K562 (cell line): ENCODE measurements around the gene MYO3B. TPM values are rescaled to one million over a fixed set of nuclear protein-coding genes. Genes with fewer than 3 reads are reported as not detected.

Source experiments
- ATAC-seq: fragments of 200-7000 bp; cut with Tn5 transposase; 3 replicates; pipeline ENCODE4 v1.9.1; 2020; ENCODE audit warnings: moderate library complexity
- BruUV-seq: library from RNA; stranded (reverse); fragments of 400-500 nt; replicated peaks from 2 replicates; lab custom pipeline; 2021; lab: Mats Ljungman, UMichigan
- CTCF ChIA-PET: fragments of 300-600 bp; formaldehyde crosslinking; extraction: SDS; loops from one replicate; lab custom pipeline; 2021; ENCODE audit warnings: low intra/inter-chr PET ratio; lab: Yijun Ruan, JAX
- POLR2A ChIA-PET: fragments of 300-600, 350-650 bp; sonication (Branson Sonifier 250); formaldehyde crosslinking; extraction: SDS; loops from one replicate; lab custom pipeline; 2021; ENCODE audit warnings: antibody characterized with exemption, inconsistent platforms; lab: Yijun Ruan, JAX
- DNase-seq, 4 experiments: peaks; one replicate each; pipeline versions ENCODE4 v3.0.0 to v3.0.0-alpha.2; 2011 to 2018; ENCODE audit warnings: low spot score in 3 of 4, mixed read lengths in 3 of 4; ENCODE audit errors: extremely low read depth in 1 of 4
- FAIRE-seq: peaks from 2 replicates; lab custom pipeline; 2011; peaks lifted over from hg19 to GRCh38; lab: Jason Lieb, UNC
- H2AFZ ChIP-seq: 2 replicates; pipeline ENCODE4 v1.6.0; 2011; ENCODE audit warnings: low read depth, low read length, control low read depth, inconsistent platforms
- H3K27ac ChIP-seq: fragments of 200-600 bp; 3 replicates; pipeline ENCODE4 v1.8.0; 2011; ENCODE audit warnings: low read depth, mild to moderate bottlenecking, control low read depth, inconsistent platforms, low read length, moderate library complexity, mixed read lengths; ENCODE audit errors: extremely low read depth
- H3K27me3 ChIP-seq, 2 experiments: fragments of 300-600 bp in 1 of 2; 2 replicates in 1 of 2; 3 replicates in 1 of 2; pipeline versions ENCODE4 v1.6.0 to v1.8.0; 2011; ENCODE audit warnings: inconsistent platforms in 2 of 2, low read length in 2 of 2, mild to moderate bottlenecking in 1 of 2, mixed read lengths in 1 of 2, moderate library complexity in 1 of 2; ENCODE audit not compliant: control insufficient read depth in 2 of 2, insufficient read depth in 2 of 2
- H3K36me3 ChIP-seq: fragments of 300-600 bp; 3 replicates; pipeline ENCODE4 v1.8.0; 2011; ENCODE audit warnings: mild to moderate bottlenecking, low read length, inconsistent platforms; ENCODE audit not compliant: control insufficient read depth, insufficient read depth
- H3K4me1 ChIP-seq, 2 experiments: fragments of 200-600 bp in 1 of 2; replicated peaks in 1 of 2; 2 replicates in 1 of 2; 3 replicates in 1 of 2; pipeline versions ENCODE4 v1.5.1 to v1.8.0; 2011; ENCODE audit warnings: inconsistent platforms in 2 of 2, low read length in 2 of 2, mild to moderate bottlenecking in 1 of 2, mixed read lengths in 1 of 2, moderate library complexity in 1 of 2; ENCODE audit not compliant: control insufficient read depth in 2 of 2, insufficient read depth in 2 of 2
- H3K4me2 ChIP-seq: 2 replicates; pipeline ENCODE4 v1.6.1; 2011; ENCODE audit warnings: low read length, control low read depth, inconsistent platforms, mixed read lengths; ENCODE audit not compliant: insufficient read depth
- H3K4me3 ChIP-seq: fragments of 200-600 bp; sonication (generic), shearing (Covaris generic); 2 replicates; pipeline ENCODE4 v1.5.1; 2016; ENCODE audit warnings: control low read depth, inconsistent platforms
- H3K79me2 ChIP-seq: fragments of 200-600 bp; 3 replicates; pipeline ENCODE4 v1.8.0; 2011; ENCODE audit warnings: low read length, inconsistent platforms; ENCODE audit not compliant: control insufficient read depth, insufficient read depth
- H3K9ac ChIP-seq, 2 experiments: 2 replicates each; pipeline versions ENCODE4 v1.6.0 to v1.6.1; 2011; ENCODE audit warnings: low read depth in 2 of 2, low read length in 2 of 2, control low read depth in 1 of 2, inconsistent platforms in 1 of 2, mild to moderate bottlenecking in 1 of 2, mixed read lengths in 1 of 2; ENCODE audit not compliant: insufficient read depth in 1 of 2
- H3K9me1 ChIP-seq: one replicate; pipeline ENCODE4 v1.6.0; 2011; ENCODE audit warnings: inconsistent platforms, mild to moderate bottlenecking, low read length, moderate library complexity; ENCODE audit not compliant: control insufficient read depth, insufficient read depth
- H3K9me3 ChIP-seq: replicated peaks from 2 replicates; pipeline ENCODE4 v1.5.1; 2011; ENCODE audit warnings: low read depth, low read length, inconsistent platforms; ENCODE audit not compliant: control insufficient read depth, insufficient read depth
- H4K20me1 ChIP-seq: replicated peaks from 2 replicates; pipeline ENCODE4 v1.6.1; 2011; ENCODE audit warnings: low read length, inconsistent platforms, mixed read lengths; ENCODE audit not compliant: control insufficient read depth, insufficient read depth
- CSDE1 ChIP-seq, 2 experiments: fragments of 450-650 bp; IDR thresholded peaks; 2 replicates each; pipeline ENCODE4 v1.6.1; 2016; ENCODE audit warnings: mild to moderate bottlenecking in 1 of 2
- HMBOX1 ChIP-seq: sonication (generic); IDR thresholded peaks from 2 replicates; pipeline ENCODE4 v1.6.1; 2016
- IRF2 ChIP-seq: sonication (generic); formaldehyde crosslinking; IDR thresholded peaks from 2 replicates; pipeline ENCODE4 v1.8.1; 2022; ENCODE audit warnings: mild to moderate bottlenecking, missing genetic modification reagents
- ZFPM2 ChIP-seq: fragments of 250-450 bp; sonication (Bioruptor Pico); IDR thresholded peaks from 2 replicates; pipeline ENCODE4 v1.5.1; 2022; ENCODE audit warnings: mild to moderate bottlenecking
- ZNF76 ChIP-seq: fragments of 250-450 bp; sonication (Bioruptor Pico); IDR thresholded peaks from 2 replicates; pipeline ENCODE4 v1.4.0; 2020; ENCODE audit warnings: mild to moderate bottlenecking, moderate library complexity, borderline replicate concordance
- ZSCAN32 ChIP-seq: fragments of 450-650 bp; formaldehyde crosslinking; IDR thresholded peaks from 2 replicates; pipeline ENCODE4 v1.4.0; 2020; ENCODE audit warnings: mild to moderate bottlenecking, moderate library complexity
- WGBS: fragments of 100-300 bp; shearing (Covaris generic); methylation state at CpG from one replicate; pipeline ENCODE4 v1.1.6; 2016; ENCODE audit warnings: low coverage, mixed read lengths; ENCODE audit not compliant: insufficient coverage; ENCODE audit errors: missing lambda C conversion rate; 5-methylcytosine and 5-hydroxymethylcytosine counted together
- in situ Hi-C: fragments of 300-500 bp; cut with MboI; formaldehyde crosslinking; loops from 4 replicates; pipeline ENCODE4 v1.15.0; 2018; ENCODE audit warnings: inconsistent platforms, mixed read lengths
- intact Hi-C: fragments of 100-400 bp; cut with micrococcal nuclease; formaldehyde crosslinking; loops from 2 replicates; pipeline ENCODE4 v1.14.2; 2022
- polyA plus RNA-seq, 8 experiments: library from polyadenylated mRNA; depleted of rRNA in 4 of 8; stranded (reverse) in 5 of 8; unstranded in 3 of 8; fragments of >200 nt; fragmentation: Nextera tagmentation in 2 of 8; fragmentation: Illumina TruSeq in 1 of 8; extraction: Ambion mirVana in 2 of 8; extraction: Trizol in 1 of 8; gene quantifications; 2 replicates each; pipeline versions ENCODE4 v1.2.1 to v1.2.3, GENCODE V29; 2011 to 2014; ENCODE audit warnings: inconsistent platforms in 1 of 8, missing spikeins in 1 of 8
- total RNA-seq, 7 experiments: library from RNA; depleted of rRNA in 6 of 7; stranded (reverse); fragments of >200 nt in 6 of 7; fragmentation: Illumina TruSeq in 2 of 7; extraction: Trizol in 2 of 7; gene quantifications; 2 replicates each; pipeline versions ENCODE4 v1.2.1 to v1.2.3, GENCODE V29; 2011 to 2021; ENCODE audit warnings: low replicate concordance in 1 of 7

MYO3B gene
- total and polyA plus RNA-seq, 9 of the 15 experiments (the other 6 are each of a cell fraction or from before 2014, with no cell fraction given): 2.7 to 6.5 (median 3.6) TPM

- no peak for TF ChIP-seq IRF2 (CRISPR knock-in tag)
- TF ChIP-seq HMBOX1: peak; percentile 53; the same call in 1 of the 2 replicates
- no peak for TF ChIP-seq ZFPM2 (CRISPR knock-in tag)
These were observed 129.1 kb downstream of the MYO3B start (continued) for GRCh38 chr2:170307052-170307451.

DNA sequence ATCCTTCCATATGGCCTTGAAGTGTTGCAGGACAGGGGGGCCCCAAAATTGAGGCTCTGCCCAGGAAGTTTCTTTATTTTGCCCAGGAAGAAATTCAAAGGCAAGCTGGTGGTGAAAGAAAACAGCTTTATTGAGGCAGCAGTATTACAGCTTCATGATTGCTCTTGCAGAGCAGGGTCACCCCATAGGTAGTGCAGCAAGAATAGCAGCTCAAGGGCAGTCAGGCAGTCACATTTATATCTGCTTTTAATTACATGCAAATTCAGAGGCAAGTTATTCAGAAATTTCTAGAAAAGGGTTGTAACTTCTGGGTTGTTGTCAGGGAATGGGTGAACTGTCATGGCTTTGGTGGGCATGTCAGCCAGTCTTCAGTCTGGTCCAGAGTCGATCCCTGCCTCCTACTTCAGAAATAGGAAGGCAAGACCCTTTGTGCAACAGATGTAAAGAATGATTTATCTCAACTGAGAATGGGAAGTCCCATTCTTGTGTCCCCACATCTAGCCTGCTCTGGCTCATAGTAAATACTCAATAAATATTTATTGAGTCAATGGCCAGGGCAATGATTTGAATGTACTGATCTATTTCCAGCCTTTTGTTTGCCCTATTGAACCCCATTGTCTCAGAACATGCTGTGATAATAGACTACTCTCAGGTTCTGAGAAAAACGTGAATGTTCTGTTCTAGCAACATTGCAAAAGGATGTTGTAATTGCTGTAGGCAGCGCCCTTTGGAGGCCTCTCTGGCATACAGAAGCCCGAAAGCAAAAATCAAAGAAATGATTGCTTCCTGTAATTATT, 129.8 kb downstream of the MYO3B start:
- H2AFZ ChIP-seq: peak overlapping the region; percentile 48
- 47% methylated on average over 4 of the region's 4 CpGs for WGBS
- 0 out of 3 replicates have a peak, but pooled peaks have one; percentile 21 for ATAC-seq
- DNase-seq: no peak
- in situ Hi-C loops (no loop called here), intact Hi-C loops (no loop called here)
- H3K9me3 ChIP-seq: no peaks in the 10 kb centered on the region
- ChIA-PET CTCF (no interaction called here), POLR2A (no interaction called here)
- no TSS peak for BruUV-seq
- no peaks in the 10 kb centered on the region for H3K27me3 ChIP-seq
- no peaks in the 10 kb centered on the region for H3K36me3 ChIP-seq
- no peak for FAIRE-seq
- H4K20me1 ChIP-seq: no peaks in the 10 kb centered on the region
- TF ChIP-seq CSDE1 (IDR thresholded peaks at IDR 0.05) (no peak), ZSCAN32 (CRISPR knock-in tag) (no peak), ZNF76 (CRISPR knock-in tag) (0 out of 2 replicates have a peak, but pooled peaks have one; percentile 38)
- H3K4me1 ChIP-seq: peaks cover 6 to 38% of the 10 kb centered on the region in 2 experiments; a peak in 4 of 5 replicates
- H3K4me2 ChIP-seq: no peak overlapping the region
- H3K27ac ChIP-seq: no peak overlapping the region
- H3K9ac ChIP-seq: no peak overlapping the region
- H3K9me1 ChIP-seq: no peaks in the 10 kb centered on the region
- no peak overlapping the region for H3K4me3 ChIP-seq
- no peaks in the 10 kb centered on the region for H3K79me2 ChIP-seq
